ENCODE results near the gene TNP2.

GRCh38 chr16:11232852-11233726 lies 36.0 kb downstream of the TNP2 start:
- TF ChIP-seq POLR2A (IDR thresholded peaks at IDR 0.05; ENCODE audit: low read length), result peak; percentile 80
- no peak for TF ChIP-seq GATA1 (IDR thresholded peaks at IDR 0.05; ENCODE audit: low read depth, low read length)

All from erythroblast (primary cell).